HAP-1 (cell line): ENCODE results near the gene PPP1R15A.

Experiments
- DNase-seq, 2 experiments: peaks; one replicate each; pipeline ENCODE4 v3.0.0-alpha.2; 2016 to 2020; ENCODE audit warnings: low spot score in 2 of 2
- H3K27me3 ChIP-seq: fragments of 250-450 bp; sonication (Bioruptor Pico); 2 replicates; pipeline ENCODE4 v1.5.1; 2020; ENCODE audit warnings: low read depth, mild to moderate bottlenecking, moderate library complexity
- H3K36me3 ChIP-seq: fragments of 250-450 bp; sonication (Bioruptor Pico); replicated peaks from 2 replicates; pipeline ENCODE4 v1.5.1; 2020; ENCODE audit warnings: mild to moderate bottlenecking
- H3K4me1 ChIP-seq: fragments of 250-450 bp; sonication (Bioruptor Pico); 2 replicates; pipeline ENCODE4 v1.5.1; 2020; ENCODE audit warnings: mild to moderate bottlenecking
- H3K4me3 ChIP-seq: fragments of 250-450 bp; sonication (Bioruptor Pico); 2 replicates; pipeline ENCODE4 v1.5.1; 2020; ENCODE audit warnings: mild to moderate bottlenecking, moderate library complexity
- H3K9me3 ChIP-seq: fragments of 250-450 bp; sonication (Bioruptor Pico); 2 replicates; pipeline ENCODE4 v1.5.1; 2020; ENCODE audit warnings: mild to moderate bottlenecking, moderate library complexity
- in situ Hi-C: fragments of 300-500 bp; cut with MboI; formaldehyde crosslinking; loops from 3 replicates; pipeline ENCODE4 v1.14.3; 2020; ENCODE audit warnings: low sequenced_read_pairs, inconsistent platforms, mixed read lengths

The PPP1R15A gene

DNA sequence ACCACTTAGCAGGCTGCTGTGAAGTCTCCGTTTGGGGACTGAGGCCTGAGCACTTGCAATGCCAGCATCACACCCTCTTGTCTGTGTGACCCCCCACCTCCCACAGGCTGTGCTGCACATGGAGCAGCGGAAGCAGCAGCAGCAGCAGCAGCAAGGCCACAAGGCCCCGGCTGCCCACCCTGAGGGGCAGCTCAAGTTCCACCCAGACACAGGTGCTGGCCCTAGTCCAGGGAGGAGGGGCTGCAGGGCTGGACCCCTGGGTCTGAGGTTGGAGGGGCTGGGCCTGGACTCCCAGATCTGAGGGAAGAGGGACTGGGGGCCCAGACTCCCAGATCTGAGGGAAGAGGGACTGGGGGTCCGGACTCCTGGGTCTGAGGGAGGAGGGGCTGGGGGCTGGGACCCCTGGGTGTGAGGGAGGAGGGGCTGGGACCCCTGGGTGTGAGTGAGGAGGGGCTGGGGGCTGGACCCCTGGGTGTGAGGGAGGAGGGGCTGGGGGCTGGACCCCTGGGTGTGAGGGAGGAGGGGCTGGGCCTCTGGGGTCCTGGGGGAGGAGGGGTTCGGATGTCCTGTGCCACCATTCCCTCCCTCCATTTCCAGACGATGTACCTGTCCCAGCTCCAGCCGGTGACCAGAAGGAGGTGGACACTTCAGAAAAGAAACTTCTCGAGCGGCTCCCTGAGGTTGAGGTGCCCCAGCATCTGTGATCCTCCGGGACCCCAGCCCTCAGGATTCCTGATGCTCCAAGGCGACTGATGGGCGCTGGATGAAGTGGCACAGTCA lies 49.7 kb downstream of the PPP1R15A start:
- Histone ChIP-seq H3K9me3 (no peaks in the 10 kb centered on the region), H3K27me3 (no peaks in the 10 kb centered on the region), H3K36me3 (peaks cover 26% of the 10 kb centered on the region), H3K4me3 (no peak overlapping the region), H3K4me1 (no peaks in the 10 kb centered on the region)
- in situ Hi-C loops, result no loop called here
- no peak for DNase-seq

DNA sequence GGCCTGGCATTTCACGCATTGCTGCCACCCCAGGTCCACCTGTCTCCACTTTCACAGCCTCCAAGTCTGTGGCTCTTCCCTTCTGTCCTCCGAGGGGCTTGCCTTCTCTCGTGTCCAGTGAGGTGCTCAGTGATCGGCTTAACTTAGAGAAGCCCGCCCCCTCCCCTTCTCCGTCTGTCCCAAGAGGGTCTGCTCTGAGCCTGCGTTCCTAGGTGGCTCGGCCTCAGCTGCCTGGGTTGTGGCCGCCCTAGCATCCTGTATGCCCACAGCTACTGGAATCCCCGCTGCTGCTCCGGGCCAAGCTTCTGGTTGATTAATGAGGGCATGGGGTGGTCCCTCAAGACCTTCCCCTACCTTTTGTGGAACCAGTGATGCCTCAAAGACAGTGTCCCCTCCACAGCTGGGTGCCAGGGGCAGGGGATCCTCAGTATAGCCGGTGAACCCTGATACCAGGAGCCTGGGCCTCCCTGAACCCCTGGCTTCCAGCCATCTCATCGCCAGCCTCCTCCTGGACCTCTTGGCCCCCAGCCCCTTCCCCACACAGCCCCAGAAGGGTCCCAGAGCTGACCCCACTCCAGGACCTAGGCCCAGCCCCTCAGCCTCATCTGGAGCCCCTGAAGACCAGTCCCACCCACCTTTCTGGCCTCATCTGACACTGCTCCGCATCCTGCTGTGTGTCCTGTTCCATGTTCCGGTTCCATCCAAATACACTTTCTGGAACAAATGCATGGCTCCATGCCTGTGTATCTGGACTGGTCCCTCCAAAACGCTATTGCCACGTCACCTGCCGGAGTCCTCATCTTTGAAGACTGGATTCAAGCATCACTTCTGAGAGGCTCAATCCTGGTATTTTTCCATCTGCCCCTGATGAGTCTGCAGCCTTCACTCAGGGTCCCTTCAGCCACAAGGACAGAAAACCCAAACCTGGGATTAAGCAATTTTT lies 50.6 kb downstream of the PPP1R15A start:
- Histone ChIP-seq H3K9me3 (no peaks in the 10 kb centered on the region), H3K36me3 (peaks cover 26% of the 10 kb centered on the region), H3K4me1 (no peaks in the 10 kb centered on the region), H3K27me3 (no peaks in the 10 kb centered on the region), H3K4me3 (no peak overlapping the region)
- DNase-seq, result no peak
- in situ Hi-C loops, result no loop called here

DNA sequence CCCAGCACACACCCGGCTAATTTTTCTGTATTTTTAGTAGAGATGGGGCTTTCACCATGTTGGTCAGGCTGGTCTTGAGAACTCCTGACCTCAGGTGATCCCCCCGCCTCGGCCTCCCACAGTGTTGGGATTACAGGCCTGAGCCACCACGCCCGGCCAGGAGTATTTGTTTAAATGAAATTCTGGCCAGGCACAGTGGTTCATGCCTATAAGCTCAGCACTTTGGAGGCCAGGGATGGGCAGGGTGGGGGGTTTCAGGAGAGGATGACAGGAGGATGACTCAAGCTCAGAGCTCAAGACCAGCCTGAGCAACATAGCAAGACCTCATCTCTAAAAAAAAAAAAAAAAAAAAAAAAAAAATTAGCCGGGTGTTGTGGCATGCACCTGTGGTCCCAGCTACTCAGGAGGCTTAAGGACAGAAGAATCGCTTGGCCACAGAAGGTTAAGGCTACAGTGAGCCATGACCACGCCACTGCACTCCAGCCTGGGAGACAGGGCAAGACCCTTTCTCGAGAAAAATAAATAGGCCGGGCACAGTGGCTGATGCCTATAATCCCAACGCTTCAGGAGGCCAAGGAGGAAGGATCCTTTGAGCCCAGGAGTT lies 53.1 kb downstream of the PPP1R15A start:
- DNase-seq, result no peak
- H3K27me3 ChIP-seq, result no peaks in the 10 kb centered on the region
- in situ Hi-C loops, result no loop called here
- H3K4me3 ChIP-seq, result no peak overlapping the region
- H3K36me3 ChIP-seq, result peaks cover 10% of the 10 kb centered on the region
- no peaks in the 10 kb centered on the region for H3K9me3 ChIP-seq
- H3K4me1 ChIP-seq, result no peaks in the 10 kb centered on the region
